ENCODE data around the gene OXLD1.
"Not testable (repeated sequence)": the region's sequence is repeated elsewhere in the genome, so short reads cannot be mapped to it uniquely, and the experiment has no call there.

The OXLD1 gene

DNA sequence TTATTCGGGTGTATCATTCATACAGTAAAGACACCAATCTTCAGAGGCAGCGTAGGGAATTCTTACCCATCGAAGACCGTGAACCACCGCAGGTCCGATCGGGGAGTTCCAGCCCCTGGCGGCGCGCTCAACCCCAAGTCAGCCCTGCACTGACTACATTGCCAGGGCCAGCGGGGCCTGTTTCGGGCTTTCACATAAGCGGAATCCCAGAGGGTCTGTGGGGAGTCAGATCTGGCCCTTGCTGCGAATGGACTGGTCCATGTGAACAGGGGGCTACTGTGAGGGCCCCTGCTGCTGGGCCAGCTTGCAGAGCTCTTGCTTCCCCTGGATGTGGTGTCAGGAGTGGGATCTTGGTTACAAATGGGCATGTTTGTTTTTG lies 17.7 kb downstream of the OXLD1 start:
- DNase-seq: no peak

DNA sequence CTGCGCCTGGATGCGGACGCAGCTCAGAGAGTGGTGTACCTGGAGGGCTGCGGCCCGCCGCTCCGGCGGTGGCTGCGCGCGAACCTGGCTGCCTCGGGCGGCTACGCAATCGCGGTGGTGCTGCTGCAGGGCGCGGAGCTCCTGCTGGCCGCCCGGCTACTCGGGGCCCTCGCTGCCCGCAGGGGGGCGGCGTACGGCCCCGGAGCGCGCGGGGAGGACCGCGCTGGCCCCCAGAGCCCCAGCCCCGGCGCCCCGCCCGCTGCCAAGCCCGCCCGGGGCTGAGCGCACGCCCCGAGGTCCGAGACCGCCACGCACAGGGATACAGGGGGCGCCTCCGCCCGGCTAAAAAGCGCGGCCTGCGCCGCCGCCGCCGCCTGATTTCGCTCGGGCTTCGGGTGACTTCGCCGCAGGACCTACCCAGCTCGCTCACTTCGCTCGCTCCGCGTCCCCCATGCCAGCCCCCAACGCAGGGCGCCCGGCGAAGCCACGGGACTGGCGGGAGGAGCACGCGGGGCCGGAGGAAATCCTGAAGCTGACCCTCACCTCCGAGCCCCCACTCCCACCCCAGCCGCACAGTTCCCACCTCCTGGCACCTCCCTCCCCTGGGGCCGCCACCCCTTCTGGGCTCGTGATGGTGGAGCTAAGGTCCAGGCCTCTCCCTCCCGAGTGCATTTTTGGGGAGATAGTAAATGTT lies 18.2 kb downstream of the OXLD1 start:
- no peak for DNase-seq

DNA sequence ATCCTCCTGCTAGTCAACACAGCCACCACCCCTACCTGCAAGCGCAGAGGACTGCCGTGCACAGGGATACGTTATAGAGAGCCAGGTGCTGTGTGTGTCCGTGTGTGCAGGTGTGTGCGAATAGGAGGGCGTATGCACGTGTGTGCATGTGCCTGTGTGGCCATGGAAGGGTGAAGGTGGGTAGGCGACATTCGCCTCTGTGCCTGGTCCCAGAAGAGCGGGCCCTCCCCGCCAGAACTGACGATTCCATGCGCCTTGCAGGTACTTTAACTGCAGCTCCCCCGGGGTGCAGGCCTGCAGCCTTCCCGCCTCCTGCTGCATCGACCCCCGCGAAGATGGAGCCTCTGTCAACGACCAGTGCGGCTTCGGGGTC lies 18.8 kb downstream of the OXLD1 start:
- DNase-seq: no peak

DNA sequence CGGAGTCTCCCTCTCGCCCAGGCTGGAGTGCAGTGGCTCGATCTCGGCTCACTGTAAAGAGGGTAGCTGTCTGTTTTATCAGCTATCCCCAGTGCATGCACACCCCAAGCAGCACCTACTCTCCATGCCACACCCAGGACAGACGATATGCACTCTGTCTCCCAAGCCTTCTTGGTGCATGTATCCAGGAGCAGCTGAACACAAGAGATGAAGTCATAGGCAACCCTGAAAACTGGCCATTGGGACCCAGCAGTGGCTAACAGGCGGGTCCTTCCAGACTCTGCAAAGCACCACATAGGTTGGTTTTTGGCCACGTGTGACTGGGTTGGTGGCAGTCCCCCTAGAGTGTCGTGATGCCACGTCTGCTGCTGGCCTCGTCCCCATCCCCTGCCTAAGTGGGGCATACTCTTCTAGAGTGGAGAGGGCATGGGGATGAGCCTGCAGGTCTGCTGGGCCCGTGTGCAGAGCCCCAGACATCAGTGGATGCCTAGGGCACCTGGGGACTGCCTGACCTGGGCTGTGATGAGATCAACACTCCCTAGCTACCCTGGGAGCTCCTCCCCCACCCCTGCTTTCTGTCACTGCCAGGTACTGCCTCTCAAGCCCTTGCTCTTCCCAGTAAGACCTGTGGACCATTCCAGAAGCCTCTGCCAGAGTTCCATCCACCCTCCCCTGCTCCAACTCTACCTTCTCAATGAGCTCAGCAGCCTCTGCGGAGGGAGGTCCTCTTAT lies 19.4 kb downstream of the OXLD1 start:
- no peak for DNase-seq

DNA sequence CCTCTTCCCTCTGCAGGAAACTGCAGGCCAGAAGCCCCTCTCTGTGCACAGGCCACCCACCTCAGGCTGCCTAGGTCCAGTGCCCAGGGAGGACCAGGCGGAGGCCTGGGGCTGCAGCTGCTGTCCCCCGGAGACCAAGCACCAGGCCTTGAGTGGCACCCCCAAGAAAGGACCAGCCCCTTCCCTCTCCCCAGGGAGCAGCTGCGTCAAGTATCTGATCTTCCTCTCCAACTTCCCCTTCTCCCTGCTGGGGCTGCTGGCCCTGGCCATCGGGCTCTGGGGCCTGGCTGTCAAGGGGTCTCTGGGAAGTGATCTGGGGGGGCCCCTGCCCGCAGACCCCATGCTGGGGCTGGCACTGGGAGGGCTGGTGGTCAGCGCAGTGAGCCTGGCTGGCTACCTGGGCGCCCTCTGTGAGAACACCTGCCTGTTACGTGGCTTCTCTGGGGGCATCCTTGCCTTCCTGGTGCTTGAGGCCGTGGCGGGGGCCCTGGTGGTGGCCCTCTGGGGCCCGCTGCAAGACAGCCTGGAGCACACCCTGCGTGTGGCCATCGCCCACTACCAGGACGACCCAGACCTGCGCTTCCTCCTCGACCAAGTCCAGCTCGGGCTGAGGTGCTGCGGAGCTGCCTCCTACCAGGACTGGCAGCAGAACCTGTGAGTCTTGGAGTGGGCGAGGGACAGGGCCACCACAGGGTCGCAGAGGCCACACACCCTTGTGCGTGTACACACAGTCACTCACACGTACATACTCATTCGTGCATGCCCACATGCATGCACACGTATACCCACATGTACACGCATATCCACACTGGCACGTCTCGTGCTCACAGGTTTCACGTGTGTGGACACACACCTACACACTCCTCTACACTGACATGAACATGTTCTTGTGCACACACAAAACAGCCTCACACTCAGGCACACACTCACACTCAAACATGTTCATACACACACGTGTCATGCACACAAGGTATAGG lies 21.1 kb downstream of the OXLD1 start:
- no peak for DNase-seq

DNA sequence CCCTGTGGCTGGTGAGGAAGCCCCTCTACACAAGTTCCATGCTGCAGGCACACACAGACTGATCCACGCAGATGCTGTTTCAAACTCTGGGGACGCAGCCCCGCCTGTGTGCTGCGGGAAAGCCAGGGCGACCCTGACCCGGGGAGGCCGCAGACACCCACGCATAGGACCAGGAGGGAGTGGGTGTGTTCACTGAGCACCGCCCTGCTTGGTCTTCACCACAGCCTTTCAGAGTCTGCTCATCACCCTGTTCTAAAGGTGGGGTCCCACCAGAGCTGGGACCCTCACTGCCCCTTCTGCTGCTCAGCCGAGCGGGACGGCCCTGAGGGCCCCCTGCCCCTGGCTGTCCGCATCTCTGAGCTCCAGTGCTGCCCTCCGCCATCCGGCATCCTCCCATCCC lies 21.9 kb downstream of the OXLD1 start:
- no peak for DNase-seq

DNA sequence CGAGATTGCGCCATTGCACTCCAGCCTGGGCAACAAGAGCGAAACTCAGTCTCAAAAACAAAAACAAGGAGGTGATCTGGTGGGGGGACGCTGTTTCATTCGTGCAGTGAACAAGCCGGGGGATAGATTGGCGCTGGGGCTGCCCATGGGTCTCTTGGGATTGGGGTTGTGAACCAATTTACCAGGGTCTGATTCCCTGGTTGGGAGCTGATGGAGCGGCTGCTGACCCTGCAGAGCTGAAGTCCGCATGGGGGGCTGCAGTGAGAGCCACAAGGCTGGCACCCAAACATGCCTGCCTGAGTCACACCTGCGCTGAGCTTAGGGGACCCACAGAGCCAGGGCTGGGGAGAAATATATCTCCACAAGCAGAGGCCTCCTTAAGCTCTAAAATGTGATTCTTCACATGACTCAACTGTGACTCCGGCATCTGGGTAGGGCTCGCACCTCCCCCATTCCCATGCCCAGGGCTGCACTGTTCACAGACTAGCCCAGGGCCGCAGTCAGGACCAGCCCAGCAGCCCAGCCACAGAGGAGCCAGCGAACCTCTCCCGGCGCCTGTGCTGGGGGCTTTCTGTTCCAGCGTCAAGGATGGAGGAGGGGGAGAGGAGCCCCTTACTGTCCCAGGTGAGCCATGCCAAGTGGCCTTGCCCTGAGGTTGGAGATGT lies 24.4 kb downstream of the OXLD1 start:
- DNase-seq: no peak

DNA sequence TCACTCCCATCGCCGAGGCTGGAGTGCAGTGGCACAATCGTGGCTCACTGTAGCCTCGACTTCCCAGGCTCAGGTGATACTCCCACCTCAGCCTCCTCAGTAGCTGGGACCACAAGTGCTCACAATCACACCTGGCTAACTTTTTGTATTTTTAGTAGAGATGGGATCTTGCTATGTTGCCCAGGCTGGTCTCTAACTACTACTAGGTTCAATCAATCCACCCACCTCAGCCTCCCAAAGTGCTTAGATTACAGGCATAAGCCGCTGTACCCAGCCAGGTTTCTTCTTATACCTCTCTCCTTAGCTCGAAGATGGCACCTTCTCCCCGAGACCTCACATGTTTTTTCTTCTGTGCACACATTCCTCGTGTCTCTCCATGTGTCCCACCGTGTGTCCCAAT lies 26.4 kb downstream of the OXLD1 start:
- DNase-seq: no peak

DNA sequence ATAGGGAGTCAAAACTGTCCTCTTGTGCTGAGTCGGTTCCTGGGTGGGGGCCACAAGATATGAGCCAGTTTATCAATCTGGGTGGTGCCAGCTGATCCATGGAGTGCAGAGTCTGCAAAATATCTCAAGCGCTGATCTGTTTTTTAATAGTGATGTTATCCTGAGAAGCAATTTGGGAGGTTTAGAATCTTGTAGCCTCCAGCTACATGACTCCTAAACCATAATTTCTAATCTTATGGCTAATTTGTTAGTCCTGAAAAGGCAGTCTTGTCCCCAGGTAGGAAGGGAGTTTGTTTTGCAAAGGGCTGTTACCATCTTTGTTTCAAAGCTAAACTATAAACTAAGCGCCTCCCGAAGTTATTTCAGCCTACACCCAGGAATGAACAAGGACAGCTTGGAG lies 27.7 kb downstream of the OXLD1 start:
- no peak for DNase-seq

DNA sequence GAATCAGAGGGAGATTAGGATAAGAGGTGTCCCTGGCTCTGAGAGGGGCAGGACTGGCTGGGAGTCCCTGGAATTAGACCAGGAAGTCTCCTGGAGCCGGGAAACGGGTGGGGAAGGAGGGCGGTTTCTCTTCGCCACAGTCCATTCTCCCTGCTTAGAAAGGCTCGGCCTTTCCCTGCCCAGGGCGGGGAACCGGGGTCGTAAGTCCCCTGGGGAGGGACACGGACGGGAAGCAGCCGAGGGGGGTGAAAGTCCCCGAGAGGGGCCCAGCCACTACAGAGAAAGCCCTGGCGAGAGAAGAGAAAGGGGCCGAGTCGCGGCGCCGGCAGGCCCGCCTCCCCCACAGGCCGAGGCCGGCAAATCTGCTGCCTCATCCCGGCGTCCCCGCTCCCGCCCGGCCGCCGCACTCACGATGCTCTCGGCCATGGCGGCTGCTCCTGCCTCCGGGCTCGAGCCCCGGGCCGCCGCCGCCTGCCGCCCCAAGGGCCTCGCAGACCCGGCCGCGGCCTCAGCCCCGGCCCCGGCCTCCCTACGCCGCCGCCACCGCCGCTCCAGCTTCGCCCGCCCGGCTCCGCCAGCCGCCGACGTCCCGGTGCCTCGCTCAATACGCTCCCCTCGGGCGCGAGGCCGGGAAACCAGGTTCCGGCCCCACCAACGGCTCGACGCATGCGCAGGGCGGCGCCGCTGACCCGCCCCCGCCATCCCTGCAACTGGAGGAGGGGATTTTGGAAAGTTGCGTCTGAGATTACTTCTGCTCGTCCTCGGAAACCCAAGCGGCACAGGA lies 29.7 kb downstream of the OXLD1 start, which contains the start of the genes NPLOC4 and TSPAN10:
Gene NPLOC4 (minus strand): TSS at position 608 of the 784 bp plus-strand sequence. CDS start 182 bp downstream, at position 426.
Gene TSPAN10 (plus strand): TSS at position 692 of the 784 bp plus-strand sequence. CDS start 5,217 bp downstream, outside the sequence.
- DNase-seq: peak; percentile 88

DNA sequence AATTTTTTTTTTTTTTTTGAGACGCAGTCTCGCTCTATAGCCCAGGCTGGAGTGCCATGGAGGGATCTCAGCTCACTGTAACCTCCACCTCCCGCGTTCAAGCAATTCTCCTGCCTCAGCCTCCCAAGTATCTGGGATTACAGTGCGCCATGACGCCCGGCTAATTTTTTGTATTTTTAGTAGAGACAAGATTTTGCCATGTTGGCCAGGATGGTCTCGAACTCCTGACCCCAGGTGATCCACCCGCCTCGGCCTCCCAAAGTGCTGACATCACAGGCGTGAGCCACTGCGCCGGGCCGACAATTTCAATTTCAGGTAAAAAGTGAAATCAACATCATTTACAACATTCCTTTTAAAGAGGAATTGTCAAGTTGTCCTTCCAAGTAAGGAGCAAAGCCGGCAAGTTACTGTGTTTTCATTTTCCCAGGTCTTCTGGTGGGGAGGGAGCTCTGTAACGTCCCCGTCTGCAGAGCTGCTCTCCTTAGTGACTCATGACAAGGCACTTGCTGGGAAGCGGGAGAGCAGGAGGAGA lies 30.4 kb downstream of the OXLD1 start:
- no peak for DNase-seq

DNA sequence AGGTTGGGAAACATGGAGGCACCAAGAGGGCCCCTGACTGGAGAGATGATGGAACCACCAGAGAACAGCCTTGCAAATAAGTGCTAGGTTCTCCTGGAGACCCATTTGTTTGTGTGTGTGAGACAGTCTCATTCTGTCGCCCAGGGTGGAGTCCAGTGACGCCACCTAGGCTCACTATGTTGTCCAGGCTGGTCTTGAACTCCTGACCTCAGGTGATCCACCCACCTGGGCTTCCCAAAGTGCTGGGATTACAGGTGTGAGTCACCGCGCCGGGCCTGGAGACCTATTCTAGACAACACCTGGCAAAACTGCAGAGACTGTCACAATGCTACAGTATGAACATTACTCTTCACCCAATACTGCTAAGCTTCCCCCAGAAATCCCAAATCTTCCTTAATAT lies 31.0 kb downstream of the OXLD1 start:
- DNase-seq: no peak

DNA sequence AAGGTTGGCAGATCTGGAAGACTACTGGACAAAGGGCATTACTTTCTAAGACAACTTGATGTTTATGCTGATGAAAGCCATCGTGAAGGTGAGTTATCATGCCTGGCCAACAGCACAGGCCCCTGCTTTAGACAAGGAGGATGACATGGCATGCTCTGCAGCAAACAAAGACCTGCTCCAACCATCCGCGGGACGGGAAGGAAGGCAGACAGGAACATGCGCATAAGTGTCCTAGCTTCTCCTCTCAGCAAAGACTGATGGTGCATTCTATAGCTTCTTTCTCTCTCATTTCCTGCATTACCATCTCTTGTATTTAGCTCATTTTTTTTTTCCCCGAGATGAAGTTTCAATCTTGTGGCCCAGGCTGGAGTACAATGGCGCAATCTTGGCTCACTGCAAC lies 34.9 kb downstream of the OXLD1 start:
- no peak for DNase-seq

DNA sequence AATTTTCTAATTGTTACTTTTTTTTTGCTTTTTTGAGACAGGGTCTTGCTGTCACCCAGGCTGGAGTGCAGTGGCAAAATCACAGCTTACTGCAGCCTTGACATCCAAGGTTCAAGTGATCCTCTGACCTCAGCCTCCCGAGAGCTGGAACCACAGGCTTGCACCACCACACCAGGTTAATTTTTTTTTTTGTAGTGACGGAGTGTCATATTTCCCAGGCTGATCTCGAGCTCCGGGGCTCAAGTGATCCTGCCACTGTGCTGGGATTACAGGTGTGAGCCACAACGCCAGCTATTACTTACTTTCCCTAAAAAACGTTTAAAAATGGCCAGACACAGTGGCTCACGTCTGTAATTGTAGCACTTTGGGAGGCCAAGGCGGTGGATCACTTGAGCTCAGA lies 36.1 kb downstream of the OXLD1 start:
- DNase-seq: no peak

DNA sequence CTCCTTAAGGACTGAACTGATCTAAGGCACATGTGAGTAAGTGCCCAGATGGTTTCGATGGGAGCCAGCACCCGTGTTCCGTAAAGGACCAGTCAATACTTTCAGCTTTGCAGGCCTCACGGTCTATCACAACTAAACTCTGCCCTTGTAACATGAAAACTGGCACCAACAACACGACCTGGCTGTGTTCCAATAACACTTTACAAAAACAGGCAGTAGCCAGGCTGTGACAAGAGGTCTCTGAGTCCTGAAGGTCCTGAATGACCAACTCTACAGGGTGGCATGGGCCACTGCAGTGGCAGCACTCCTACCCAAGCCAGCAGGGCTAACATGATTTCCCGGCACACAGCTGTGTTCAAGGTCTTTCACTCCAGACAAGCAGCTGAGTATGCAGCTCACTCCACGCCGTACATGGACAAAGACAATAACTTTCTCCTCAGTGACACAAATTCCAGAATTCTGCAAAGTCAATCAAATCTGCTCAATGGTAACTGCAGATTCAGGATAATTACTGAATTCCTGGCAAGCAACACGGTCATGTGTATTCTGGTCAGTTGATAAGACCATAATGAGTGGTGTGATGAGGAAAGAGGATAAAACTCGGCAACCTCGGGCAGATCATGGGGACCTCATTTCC lies 44.8 kb downstream of the OXLD1 start:
- no peak for DNase-seq

DNA sequence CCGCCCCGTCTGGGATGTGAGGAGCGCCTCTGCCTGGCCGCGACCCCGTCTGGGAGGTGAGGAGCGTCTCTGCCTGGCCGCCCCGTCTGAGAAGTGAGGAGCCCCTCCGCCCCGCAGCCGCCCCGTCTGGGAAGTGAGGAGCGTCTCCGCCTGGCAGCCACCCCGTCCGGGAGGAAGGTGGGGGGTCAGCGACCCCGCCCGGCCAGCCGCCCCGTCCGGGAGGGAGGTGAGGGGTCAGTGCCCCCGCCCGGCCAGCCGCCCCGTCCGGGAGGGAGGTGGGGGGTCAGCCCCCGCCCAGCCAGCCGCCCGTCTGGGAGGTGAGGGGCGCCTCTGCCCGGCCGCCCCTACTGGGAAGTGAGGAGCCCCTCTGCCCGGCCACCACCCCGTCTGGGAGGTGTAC lies 48.1 kb downstream of the OXLD1 start:
- DNase-seq: not testable (repeated sequence)

DNA sequence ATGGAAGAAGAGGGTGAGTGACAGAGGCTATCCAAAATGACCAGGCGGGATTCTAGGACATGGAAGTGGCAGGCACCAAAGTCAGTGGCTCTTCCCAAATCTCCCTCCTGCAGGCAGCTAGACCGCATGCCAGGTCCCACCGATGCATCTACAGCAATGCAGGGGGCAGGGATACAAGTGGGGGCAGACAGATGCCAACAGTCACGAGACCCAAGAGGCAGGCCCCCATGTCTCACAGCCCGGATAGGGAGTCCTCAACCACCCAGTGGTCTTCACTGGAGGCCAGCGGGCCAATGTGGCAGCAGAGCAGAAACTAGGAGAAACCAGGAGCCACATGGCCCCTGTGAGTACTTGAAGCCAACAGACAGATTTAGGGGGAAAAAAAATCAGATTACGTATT lies 49.5 kb downstream of the OXLD1 start:
- no peak for DNase-seq

DNA sequence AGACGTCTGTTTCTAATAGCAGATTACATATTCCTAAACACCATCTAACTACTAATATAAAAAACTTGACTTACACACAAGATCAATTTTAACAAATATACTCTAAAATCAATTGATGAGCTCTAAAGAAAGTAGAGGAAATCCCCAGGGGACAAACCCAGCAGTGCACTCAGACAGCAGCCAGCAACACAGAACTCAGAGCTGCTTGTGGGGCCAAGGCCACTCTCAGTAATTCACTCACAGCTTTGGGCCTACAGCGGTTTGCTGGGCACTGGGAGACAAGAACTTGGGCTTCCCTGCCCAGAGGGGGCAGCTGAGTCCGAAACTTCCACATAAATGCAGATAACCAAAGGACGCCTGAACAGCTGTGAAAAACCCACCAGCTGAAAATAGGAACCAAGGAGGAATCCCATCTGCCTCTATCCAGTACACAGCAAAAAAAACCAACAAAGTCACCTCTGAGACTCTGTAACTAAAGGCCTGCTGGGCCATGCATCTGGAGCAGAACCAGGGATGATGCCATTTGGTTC lies 50.9 kb downstream of the OXLD1 start:
- DNase-seq: no peak

All from CD4-positive, alpha-beta T cell treated with Interleukin-10 for 1 hour (primary cell).